ENCODE measurements around the gene ELMO1.

DNA sequence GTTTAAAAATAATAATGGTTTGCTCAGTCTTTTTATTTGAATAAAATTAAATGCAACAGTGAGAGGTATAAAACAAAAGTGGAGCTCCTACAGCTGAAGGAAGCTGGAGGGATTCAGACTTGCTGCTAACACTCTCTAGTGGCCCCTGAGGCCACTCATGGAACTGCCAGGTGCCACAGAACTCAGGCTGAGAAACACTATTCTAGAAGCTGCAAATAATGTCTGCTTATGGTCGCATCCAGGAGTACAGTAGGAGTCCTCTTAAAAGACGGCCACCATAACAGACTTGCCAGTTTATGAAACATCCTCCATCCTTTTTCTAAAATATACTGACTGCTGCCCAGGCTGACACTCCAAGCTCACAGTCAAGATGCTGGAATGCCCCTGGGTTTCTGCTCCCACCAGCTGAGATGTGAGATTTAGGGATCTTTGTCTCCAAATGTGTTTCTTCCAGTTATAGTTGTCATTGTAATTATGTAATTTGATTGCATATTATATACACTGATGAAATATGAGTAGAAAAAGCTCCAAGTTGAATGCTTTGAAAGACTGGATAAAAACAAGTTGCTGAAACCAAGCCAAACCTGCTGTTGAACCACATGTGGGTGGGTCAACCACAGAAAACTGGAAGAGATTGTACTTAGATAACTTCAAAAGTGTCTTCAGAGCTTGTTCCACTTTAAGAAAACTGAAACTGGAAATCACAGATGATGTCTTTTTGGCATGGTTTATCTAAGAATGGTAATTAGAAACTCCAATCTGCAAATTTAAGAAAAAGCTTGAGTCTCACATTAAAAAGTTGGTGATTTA lies 510.7 kb downstream of the ELMO1 start:
- TF ChIP-seq, protein P1, sequence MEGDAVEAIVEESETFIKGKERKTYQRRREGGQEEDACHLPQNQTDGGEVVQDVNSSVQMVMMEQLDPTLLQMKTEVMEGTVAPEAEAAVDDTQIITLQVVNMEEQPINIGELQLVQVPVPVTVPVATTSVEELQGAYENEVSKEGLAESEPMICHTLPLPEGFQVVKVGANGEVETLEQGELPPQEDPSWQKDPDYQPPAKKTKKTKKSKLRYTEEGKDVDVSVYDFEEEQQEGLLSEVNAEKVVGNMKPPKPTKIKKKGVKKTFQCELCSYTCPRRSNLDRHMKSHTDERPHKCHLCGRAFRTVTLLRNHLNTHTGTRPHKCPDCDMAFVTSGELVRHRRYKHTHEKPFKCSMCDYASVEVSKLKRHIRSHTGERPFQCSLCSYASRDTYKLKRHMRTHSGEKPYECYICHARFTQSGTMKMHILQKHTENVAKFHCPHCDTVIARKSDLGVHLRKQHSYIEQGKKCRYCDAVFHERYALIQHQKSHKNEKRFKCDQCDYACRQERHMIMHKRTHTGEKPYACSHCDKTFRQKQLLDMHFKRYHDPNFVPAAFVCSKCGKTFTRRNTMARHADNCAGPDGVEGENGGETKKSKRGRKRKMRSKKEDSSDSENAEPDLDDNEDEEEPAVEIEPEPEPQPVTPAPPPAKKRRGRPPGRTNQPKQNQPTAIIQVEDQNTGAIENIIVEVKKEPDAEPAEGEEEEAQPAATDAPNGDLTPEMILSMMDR (IDR thresholded peaks at IDR 0.05), result no peak
- TF ChIP-seq EP300 (IDR thresholded peaks at IDR 0.05; ENCODE audit: low read depth), result no peak

Measured in transverse colon (tissue), 3 donors.